Lung (tissue), 12 donors: ENCODE measurements around the gene ADAMTSL1. TPM values are rescaled to one million over a fixed set of nuclear protein-coding genes. Genes with fewer than 3 reads are reported as not detected.
A peak's percentile ranks its signal among the peaks of the same experiment; 100 is the strongest.

Source experiments
- ATAC-seq: fragments of 200-7000 bp; cut with Tn5 transposase; one replicate; pipeline ENCODE4 v1.9.1; 2020; ENCODE audit warnings: moderate number of reproducible peaks; ENCODE audit not compliant: insufficient read depth, low FRiP score
- DNase-seq, 3 donors: peaks; one replicate each; pipeline ENCODE4 v3.0.0-alpha.2; 2013 to 2017
- H3K27ac ChIP-seq, 2 donors: one replicate each; pipeline ENCODE4 v1.5.1; 2013; ENCODE audit warnings: mild to moderate bottlenecking in 2 of 2, moderate library complexity in 2 of 2, control low read depth in 1 of 2, inconsistent platforms in 1 of 2, low read depth in 1 of 2, low read length in 1 of 2
- H3K27me3 ChIP-seq, 3 donors: one replicate each; pipeline ENCODE4 v1.5.1; 2013; ENCODE audit warnings: low read length in 2 of 3; ENCODE audit not compliant: control insufficient read depth in 3 of 3, insufficient read depth in 3 of 3
- H3K36me3 ChIP-seq, 4 donors: one replicate each; pipeline ENCODE4 v1.5.1; 2013; ENCODE audit warnings: low read length in 4 of 4, mild to moderate bottlenecking in 1 of 4, moderate library complexity in 1 of 4; ENCODE audit not compliant: control insufficient read depth in 4 of 4, insufficient read depth in 4 of 4
- H3K4me1 ChIP-seq, 5 donors: one replicate each; pipeline ENCODE4 v1.5.1; 2013; ENCODE audit warnings: low read length in 5 of 5, mild to moderate bottlenecking in 2 of 5, moderate library complexity in 1 of 5; ENCODE audit not compliant: control insufficient read depth in 5 of 5, insufficient read depth in 5 of 5
- H3K4me3 ChIP-seq: one replicate; pipeline ENCODE4 v1.5.1; 2013; ENCODE audit warnings: mild to moderate bottlenecking, control low read depth, moderate library complexity
- H3K9ac ChIP-seq, 2 donors: one replicate each; pipeline ENCODE4 v1.5.1; 2013; ENCODE audit warnings: low read length in 2 of 2, control low read depth in 1 of 2; ENCODE audit not compliant: insufficient read depth in 1 of 2
- H3K9me3 ChIP-seq, 4 donors: one replicate each; pipeline ENCODE4 v1.5.1; 2013; ENCODE audit warnings: low read length in 3 of 4, mild to moderate bottlenecking in 1 of 4, moderate library complexity in 1 of 4; ENCODE audit not compliant: control insufficient read depth in 4 of 4, insufficient read depth in 3 of 4
- WGBS, 2 donors: extraction: QIAGEN DNeasy Blood & Tissue Kit; methylation state at CpG; one replicate each; pipeline ENCODE4 v1.1.7; 2013; 5-methylcytosine and 5-hydroxymethylcytosine counted together
- polyA plus RNA-seq, 2 donors: library from polyadenylated mRNA; stranded (reverse); fragments of 200-250 nt; gene quantifications; one replicate each; pipeline ENCODE4 v1.2.1, GENCODE V29; 2013
- total RNA-seq, 2 donors: library from RNA; depleted of rRNA in 1 of 2; stranded (reverse); fragments of >200 nt in 1 of 2; gene quantifications; one replicate each; pipeline ENCODE4 v1.2.1, GENCODE V29; 2014 to 2021
- TF ChIP-seq, protein P1 (sequence below): IDR thresholded peaks from 2 replicates; pipeline ENCODE4 v1.5.1; 2012; ENCODE audit warnings: mild to moderate bottlenecking; ENCODE audit errors: control extremely low read depth, extremely low read depth
- donor health status: control.
- donor health status: control.
- donor health status: Bipolar disorder and iron deficiency.
- donor health status: healthy.
- donor health status: DM: yes; HTN: yes; CAD: no.

The ADAMTSL1 gene
- total and polyA plus RNA-seq, 4 donors = 0.25 to 36.2 (median 1.4) TPM

DNA sequence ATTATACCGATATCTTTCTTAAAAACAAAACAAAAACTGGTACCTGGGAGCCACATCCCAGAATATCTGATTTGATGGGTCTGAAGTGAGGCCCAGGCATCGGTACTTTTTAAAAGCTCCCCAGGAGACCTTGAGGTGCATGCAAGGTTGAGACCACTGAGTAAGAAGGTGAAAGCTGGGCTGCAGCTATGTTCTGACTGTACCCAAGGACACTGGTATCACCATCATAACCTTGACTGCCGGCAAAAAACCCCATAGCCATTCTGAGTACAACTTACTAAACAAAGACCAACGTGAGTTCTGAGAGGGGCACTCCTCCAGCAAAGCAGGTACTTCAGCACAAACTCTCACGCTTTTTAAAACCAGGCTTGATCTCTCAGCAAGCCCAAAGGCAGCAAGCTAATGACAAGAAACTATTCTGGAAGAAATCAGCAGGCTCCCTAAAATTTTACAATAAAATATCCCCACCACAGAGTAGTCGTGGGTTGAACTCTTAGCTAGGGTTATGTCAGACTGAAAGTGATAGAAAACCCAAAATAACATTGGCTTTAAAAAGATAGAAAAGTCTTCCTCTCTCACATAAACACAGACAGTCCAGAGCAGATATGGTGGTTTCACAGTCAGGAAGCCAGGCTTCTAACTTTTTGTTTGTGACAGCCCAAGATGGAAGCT, 295.1 kb downstream of the ADAMTSL1 start:
- WGBS, 2 donors = 78 to 86% methylated on average over 6 of the region's 6 CpGs
- Histone ChIP-seq H3K27me3 (no peaks in the 10 kb centered on the region), H3K36me3 (no peaks in the 10 kb centered on the region), H3K9me3 (no peaks in the 10 kb centered on the region), H3K9ac (no peak overlapping the region), H3K4me3 (no peak overlapping the region), H3K4me1 (peaks cover 0 to 14% (median 8%) of the 10 kb centered on the region in 5 donors), H3K27ac (no peak overlapping the region)
- TF ChIP-seq, protein P1, sequence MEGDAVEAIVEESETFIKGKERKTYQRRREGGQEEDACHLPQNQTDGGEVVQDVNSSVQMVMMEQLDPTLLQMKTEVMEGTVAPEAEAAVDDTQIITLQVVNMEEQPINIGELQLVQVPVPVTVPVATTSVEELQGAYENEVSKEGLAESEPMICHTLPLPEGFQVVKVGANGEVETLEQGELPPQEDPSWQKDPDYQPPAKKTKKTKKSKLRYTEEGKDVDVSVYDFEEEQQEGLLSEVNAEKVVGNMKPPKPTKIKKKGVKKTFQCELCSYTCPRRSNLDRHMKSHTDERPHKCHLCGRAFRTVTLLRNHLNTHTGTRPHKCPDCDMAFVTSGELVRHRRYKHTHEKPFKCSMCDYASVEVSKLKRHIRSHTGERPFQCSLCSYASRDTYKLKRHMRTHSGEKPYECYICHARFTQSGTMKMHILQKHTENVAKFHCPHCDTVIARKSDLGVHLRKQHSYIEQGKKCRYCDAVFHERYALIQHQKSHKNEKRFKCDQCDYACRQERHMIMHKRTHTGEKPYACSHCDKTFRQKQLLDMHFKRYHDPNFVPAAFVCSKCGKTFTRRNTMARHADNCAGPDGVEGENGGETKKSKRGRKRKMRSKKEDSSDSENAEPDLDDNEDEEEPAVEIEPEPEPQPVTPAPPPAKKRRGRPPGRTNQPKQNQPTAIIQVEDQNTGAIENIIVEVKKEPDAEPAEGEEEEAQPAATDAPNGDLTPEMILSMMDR = no peak
- ATAC-seq = no peak
- DNase-seq = no peak

DNA sequence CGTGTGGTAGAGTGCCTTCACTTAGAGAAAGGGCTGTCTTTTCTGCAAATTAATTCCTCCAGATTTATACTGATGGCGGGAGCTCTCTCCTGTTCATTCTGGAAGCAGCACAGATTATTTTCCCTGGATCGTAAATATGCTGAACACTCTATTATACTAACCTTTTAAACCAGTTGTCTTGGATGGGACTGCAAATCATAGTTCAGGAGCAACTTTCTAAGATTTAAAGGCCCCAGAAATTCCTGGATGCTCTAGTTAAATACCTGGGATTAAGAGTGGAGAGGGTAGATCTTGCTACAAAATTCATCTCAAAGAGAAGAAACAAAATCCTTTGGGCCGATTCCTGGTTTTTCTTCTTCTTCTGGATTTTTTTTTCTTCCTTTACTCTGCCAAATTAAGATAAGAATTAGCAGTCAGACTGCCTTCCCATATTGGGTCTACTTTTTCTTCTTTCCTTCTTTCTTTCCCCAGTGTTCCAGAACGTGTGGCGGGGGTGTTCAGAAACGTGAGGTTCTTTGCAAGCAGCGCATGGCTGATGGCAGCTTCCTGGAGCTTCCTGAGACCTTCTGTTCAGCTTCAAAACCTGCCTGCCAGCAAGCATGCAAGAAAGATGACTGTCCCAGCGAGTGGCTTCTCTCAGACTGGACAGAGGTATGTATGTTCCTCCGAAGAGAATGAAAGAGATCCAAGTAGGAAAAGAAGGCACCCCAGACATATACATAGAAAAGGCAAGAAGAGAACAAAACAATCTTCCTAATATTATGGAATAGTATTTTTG, 296.4 kb downstream of the ADAMTSL1 start:
- H3K4me3 ChIP-seq = no peak overlapping the region
- ATAC-seq (no peak), DNase-seq (no peak)
- no peak overlapping the region for H3K27ac ChIP-seq
- H3K27me3 ChIP-seq = no peaks in the 10 kb centered on the region
- peaks cover 0 to 14% (median 8%) of the 10 kb centered on the region in 5 donors for H3K4me1 ChIP-seq
- WGBS, 2 donors = 88 to 89% methylated on average over 10 of the region's 10 CpGs
- no peaks in the 10 kb centered on the region for H3K9me3 ChIP-seq
- no peaks in the 10 kb centered on the region for H3K36me3 ChIP-seq
- TF ChIP-seq, protein P1 = no peak
- no peak overlapping the region for H3K9ac ChIP-seq

GRCh38 chr9:18771011-18771410, 297.1 kb downstream of the ADAMTSL1 start:
- Histone ChIP-seq H3K9me3 (no peaks in the 10 kb centered on the region), H3K4me1 (peaks cover 0 to 14% (median 8%) of the 10 kb centered on the region in 5 donors), H3K27ac (no peak overlapping the region), H3K27me3 (no peaks in the 10 kb centered on the region), H3K4me3 (no peak overlapping the region), H3K36me3 (no peaks in the 10 kb centered on the region), H3K9ac (no peak overlapping the region)
- no peak for ATAC-seq
- 66 to 67% methylated on average over 2 of the region's 2 CpGs for WGBS, 2 donors
- TF ChIP-seq, protein P1 = no peak
- DNase-seq = peak in 1 of 3 donors; percentile 49
